ENCODE data around the gene RWDD3. TPM values are rescaled to one million over a fixed set of nuclear protein-coding genes. Genes with fewer than 3 reads are reported as not detected.
A peak's percentile ranks its signal among the peaks of the same experiment; 100 is the strongest.

The RWDD3 gene
- total RNA-seq, 4 donors from 2014 or later, result 3.7 to 13.1 (median 5.6) TPM

- DNase-seq (ENCODE audit: low spot score) (no peak), ATAC-seq (ENCODE audit: low FRiP score) (peak; percentile 20)
- no peak for TF ChIP-seq CTCF (IDR thresholded peaks at IDR 0.05)
Observed at GRCh38 chr1:95233319-95233736, 682 bp upstream of the RWDD3 start.

- TF ChIP-seq CTCF (IDR thresholded peaks at IDR 0.05), result no peak
- no peak for ATAC-seq (ENCODE audit: low FRiP score)
- no peak for DNase-seq (ENCODE audit: low spot score)
Observed at GRCh38 chr1:95236784-95237575, 3.0 kb downstream of the RWDD3 start.

- ATAC-seq (ENCODE audit: low FRiP score) (no peak), DNase-seq (ENCODE audit: low spot score) (no peak)
Observed at GRCh38 chr1:95237981-95238703, 4.1 kb downstream of the RWDD3 start.

GRCh38 chr1:95245029-95245428, 11.0 kb downstream of the RWDD3 start:
- ATAC-seq (ENCODE audit: low FRiP score) (no peak), DNase-seq (ENCODE audit: low spot score) (no peak)
- no peak for TF ChIP-seq CTCF (IDR thresholded peaks at IDR 0.05)

More at GRCh38 chr1:95237981-95238703, 4.1 kb downstream of the RWDD3 start:
- no peak for TF ChIP-seq CTCF (IDR thresholded peaks at IDR 0.05)

GRCh38 chr1:95246511-95246910, 12.5 kb downstream of the RWDD3 start:
- DNase-seq (ENCODE audit: low spot score) (no peak), ATAC-seq (ENCODE audit: low FRiP score) (no peak)
- TF ChIP-seq CTCF (IDR thresholded peaks at IDR 0.05), result no peak

- DNase-seq (ENCODE audit: low spot score), result no peak
- no peak for TF ChIP-seq CTCF (IDR thresholded peaks at IDR 0.05)
- no peak for ATAC-seq (ENCODE audit: low FRiP score)
Observed at GRCh38 chr1:95247607-95248006, 13.6 kb downstream of the RWDD3 start.
